KOPT-K1 (cell line): ENCODE results near the gene SIDT2.
"Not testable (repeated sequence)": the region's sequence is repeated elsewhere in the genome, so short reads cannot be mapped to it uniquely, and the experiment has no call there.

Experiments
- H3K27ac ChIP-seq: fragments of 200-600 bp; sonication (generic); 2 replicates; pipeline ENCODE4 v1.5.1; 2016; ENCODE audit warnings: antibody characterized with exemption, mild to moderate bottlenecking, low read depth, low read length; ENCODE audit not compliant: poor library complexity, severe bottlenecking
- H3K36me3 ChIP-seq: fragments of 200-600 bp; sonication (generic); 2 replicates; pipeline ENCODE4 v1.5.1; 2017; ENCODE audit warnings: antibody characterized with exemption, mild to moderate bottlenecking, low read length, moderate library complexity; ENCODE audit not compliant: insufficient read depth
- H3K9me3 ChIP-seq: fragments of 200-600 bp; sonication (generic); 2 replicates; pipeline ENCODE4 v1.5.1; 2017; ENCODE audit warnings: antibody characterized with exemption, low read length, mild to moderate bottlenecking; ENCODE audit not compliant: insufficient read depth, poor library complexity, severe bottlenecking

SIDT2 gene

DNA sequence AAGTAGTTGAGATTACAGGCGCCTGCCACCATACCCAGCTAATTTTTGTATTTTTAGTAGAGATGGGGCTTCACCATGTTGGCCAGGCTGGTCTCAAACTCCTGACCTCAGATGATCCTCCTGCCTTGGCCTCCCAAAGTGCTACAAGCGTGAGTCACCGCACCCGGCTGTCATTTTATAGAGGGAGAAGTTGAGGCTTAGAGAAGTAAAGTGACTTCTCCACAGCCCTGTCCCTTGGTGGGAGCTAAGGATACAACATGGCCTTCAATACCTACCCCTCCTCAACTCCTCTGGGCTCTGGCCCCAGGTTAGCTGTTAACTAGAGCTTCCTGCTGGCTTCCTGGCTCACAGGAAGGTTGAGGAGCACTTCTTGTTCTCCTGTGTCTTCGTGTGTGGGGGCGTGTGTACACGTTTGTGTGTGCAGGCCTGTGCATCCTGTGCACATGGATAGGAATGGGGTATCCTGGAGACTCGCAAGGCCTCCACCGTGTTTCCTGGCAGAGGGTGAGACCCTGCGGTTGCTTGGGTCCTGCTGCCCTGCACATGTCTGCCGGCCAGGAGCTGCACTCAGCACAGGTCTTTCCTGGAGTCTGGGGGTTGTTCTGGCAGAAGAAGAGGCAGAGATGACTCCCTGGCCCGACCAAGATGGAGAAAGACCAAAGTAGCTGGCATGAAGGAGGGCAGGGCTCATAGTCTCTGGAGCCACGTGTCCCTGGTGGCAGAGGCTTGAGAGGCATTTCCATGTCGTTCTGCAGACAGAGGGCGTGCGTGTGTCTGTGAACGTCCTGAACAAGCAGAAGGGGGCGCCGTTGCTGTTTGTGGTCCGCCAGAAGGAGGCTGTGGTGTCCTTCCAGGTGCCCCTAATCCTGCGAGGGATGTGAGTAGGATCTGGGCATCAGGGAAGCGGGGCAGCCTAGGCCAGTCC is 2.4 kb downstream of the SIDT2 start:
- H3K27ac ChIP-seq = no peak overlapping the region
- H3K36me3 ChIP-seq = no peaks in the 10 kb centered on the region
- no peaks in the 10 kb centered on the region for H3K9me3 ChIP-seq

DNA sequence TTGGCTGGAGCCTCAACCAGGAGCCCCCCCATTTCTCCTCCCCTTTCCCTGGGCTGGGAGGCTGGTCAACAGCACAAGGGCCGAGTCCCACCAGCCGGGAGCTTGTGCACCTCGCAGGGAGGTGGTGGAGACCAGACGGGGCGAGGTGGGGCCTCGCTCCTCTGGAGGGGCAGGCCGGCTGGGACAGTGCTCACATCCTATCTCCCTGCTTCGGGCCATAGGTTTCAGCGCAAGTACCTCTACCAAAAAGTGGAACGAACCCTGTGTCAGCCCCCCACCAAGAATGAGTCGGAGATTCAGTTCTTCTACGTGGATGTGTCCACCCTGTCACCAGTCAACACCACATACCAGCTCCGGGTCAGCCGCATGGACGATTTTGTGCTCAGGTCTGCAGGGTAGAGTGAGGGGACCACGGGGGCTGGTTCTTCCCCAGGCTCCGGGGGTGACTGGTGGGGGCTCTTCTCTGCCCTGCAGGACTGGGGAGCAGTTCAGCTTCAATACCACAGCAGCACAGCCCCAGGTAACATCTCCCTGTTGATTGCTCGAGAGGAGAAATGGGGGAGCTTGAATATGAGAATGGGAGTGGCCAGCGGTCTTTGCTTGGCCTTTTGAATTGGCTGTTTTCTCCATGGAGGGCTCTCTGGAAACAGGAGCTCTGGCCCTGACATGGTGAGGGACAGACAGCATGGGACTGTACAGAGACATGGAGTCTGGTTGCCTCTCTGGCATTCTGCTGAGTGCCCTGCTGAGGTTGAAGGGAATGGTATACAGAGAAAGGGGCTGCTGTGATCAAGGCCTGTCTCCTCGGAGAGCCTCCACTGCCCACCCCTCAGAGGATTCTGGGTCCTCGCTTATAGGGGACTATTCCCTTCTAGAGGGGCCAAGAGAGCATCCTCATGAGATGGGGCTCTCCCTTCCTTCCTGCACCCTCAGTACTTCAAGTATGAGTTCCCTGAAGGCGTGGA is 3.3 kb downstream of the SIDT2 start:
- H3K9me3 ChIP-seq = no peaks in the 10 kb centered on the region
- H3K36me3 ChIP-seq = no peaks in the 10 kb centered on the region
- no peak overlapping the region for H3K27ac ChIP-seq

- Histone ChIP-seq H3K27ac (no peak overlapping the region), H3K36me3 (no peaks in the 10 kb centered on the region), H3K9me3 (no peaks in the 10 kb centered on the region)
Measured at GRCh38 chr11:117182551-117182935, 4.0 kb downstream of the SIDT2 start.

DNA sequence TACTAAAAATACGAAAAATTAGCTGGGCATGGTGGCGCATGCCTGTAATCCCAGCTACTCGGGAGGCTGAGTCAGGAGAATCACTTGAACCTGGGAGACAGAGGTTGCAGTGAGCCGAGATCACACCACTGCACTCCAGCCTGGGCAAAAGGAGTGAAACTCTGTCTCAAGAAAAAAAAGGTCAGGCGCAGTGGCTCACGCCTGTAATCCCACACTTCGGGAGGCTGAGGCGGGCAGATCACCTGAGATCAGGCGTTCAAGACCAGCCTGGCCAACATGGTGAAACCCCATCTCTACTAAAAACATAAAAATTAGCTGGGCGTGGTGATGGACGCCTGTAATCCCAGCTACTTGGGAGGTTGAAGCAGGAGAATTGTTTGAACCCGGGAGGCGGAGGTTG is 4.6 kb downstream of the SIDT2 start:
- H3K27ac ChIP-seq, H3K36me3 ChIP-seq, H3K9me3 ChIP-seq: not testable (repeated sequence)

DNA sequence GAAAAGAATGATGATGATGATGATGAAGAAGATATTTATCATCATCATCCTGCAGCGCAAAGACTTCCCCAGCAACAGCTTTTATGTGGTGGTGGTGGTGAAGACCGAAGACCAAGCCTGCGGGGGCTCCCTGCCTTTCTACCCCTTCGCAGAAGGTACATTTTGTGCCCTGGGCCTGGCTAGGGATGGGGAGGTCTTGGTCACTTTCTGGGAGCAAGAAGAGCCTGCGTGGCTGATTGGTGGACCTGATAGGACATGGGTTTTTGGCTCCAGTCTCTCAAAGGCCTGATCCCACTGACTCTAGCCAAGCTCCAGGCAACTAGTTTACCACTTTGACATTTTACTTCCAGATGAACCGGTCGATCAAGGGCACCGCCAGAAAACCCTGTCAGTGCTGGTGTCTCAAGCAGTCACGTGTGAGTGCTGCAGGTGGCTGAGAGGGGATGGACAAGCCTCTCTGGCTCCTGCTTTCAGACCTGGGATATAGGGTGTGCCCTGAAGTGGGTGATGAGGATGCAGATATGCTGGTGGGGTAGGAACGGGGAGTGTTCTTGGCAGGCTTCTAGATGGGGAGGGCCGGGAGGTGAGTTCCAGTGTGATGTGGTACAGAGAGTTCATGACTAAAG is 5.3 kb downstream of the SIDT2 start:
- no peaks in the 10 kb centered on the region; the same call in 1 of the 2 replicates for H3K36me3 ChIP-seq
- no peak overlapping the region for H3K27ac ChIP-seq
- H3K9me3 ChIP-seq = no peaks in the 10 kb centered on the region

- Histone ChIP-seq H3K27ac (no peak overlapping the region), H3K9me3 (no peaks in the 10 kb centered on the region), H3K36me3 (no peaks in the 10 kb centered on the region; the same call in 1 of the 2 replicates)
Measured at GRCh38 chr11:117185736-117186430, 7.3 kb downstream of the SIDT2 start.

GRCh38 chr11:117186431-117186761 is 7.9 kb downstream of the SIDT2 start:
- Histone ChIP-seq H3K27ac (no peak overlapping the region), H3K36me3 (no peaks in the 10 kb centered on the region; the same call in 1 of the 2 replicates), H3K9me3 (no peaks in the 10 kb centered on the region)

- no peak overlapping the region for H3K27ac ChIP-seq
- H3K9me3 ChIP-seq = no peaks in the 10 kb centered on the region
- H3K36me3 ChIP-seq = no peaks in the 10 kb centered on the region; the same call in 1 of the 2 replicates
Measured at GRCh38 chr11:117187007-117187406, 8.5 kb downstream of the SIDT2 start.

- H3K36me3 ChIP-seq = no peaks in the 10 kb centered on the region; the same call in 1 of the 2 replicates
- H3K9me3 ChIP-seq = no peaks in the 10 kb centered on the region
- H3K27ac ChIP-seq = no peak overlapping the region
Measured at GRCh38 chr11:117187428-117187798, 8.9 kb downstream of the SIDT2 start.

DNA sequence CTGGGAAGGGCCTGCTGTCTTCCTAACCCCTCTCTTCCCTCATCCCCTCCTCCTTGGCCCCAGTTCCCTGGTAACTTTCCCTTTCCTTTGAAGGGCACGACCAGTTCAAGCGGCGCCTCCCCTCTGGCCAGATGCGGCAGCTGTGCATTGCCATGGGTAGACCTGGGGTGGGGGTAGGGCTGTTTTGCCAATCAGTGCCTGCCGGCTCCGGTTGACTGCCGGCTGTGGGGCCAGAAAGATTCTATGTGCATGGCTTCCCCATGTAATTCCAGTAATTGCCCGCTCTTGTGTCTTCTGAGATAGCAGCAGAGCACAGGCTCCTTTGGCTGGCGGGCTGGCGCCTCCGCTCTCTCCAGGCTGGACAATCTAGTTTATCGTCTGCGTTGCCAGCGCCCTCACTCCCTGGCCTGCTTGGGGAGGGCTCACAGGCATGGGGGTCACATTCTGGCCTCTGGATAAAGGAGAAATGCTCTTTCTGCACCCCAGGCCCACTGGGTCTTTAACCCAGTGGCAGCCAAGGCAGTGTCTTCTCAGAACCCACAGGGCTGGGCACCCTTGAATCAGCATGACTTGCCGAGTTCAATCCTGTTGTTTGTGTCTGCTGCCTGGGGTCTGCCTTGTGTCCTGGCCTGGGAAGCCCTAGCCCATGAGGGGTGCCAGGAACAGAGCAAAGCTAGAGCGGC is 9.4 kb downstream of the SIDT2 start:
- Histone ChIP-seq H3K9me3 (no peaks in the 10 kb centered on the region), H3K36me3 (no peaks in the 10 kb centered on the region; the same call in 1 of the 2 replicates), H3K27ac (no peak overlapping the region)

GRCh38 chr11:117188620-117189081 is 10.1 kb downstream of the SIDT2 start:
- Histone ChIP-seq H3K9me3 (no peaks in the 10 kb centered on the region), H3K27ac (no peak overlapping the region), H3K36me3 (no peaks in the 10 kb centered on the region; the same call in 1 of the 2 replicates)

GRCh38 chr11:117189191-117189940 is 10.8 kb downstream of the SIDT2 start:
- no peaks in the 10 kb centered on the region; the same call in 1 of the 2 replicates for H3K36me3 ChIP-seq
- no peak overlapping the region for H3K27ac ChIP-seq
- no peaks in the 10 kb centered on the region for H3K9me3 ChIP-seq

- Histone ChIP-seq H3K27ac (no peak overlapping the region), H3K9me3 (no peaks in the 10 kb centered on the region), H3K36me3 (no peaks in the 10 kb centered on the region; the same call in 1 of the 2 replicates)
Measured at GRCh38 chr11:117189941-117190544, 11.5 kb downstream of the SIDT2 start.
